ENCODE results near the gene DLX2. TPM values are rescaled to one million over a fixed set of nuclear protein-coding genes. Genes with fewer than 3 reads are reported as not detected.
A peak's percentile ranks its signal among the peaks of the same experiment; 100 is the strongest.

Gene DLX2
- total and polyA plus RNA-seq, 7 donors, result under 0.01 to 0.14 (median 0.04) TPM; not detected in 4

GRCh38 chr2:172087780-172088244 is 14.9 kb downstream of the DLX2 start:
- Histone ChIP-seq H3K4me3 (peak overlapping the region in 1 of 4 donors; percentile 48), H3K4me1 (peaks cover 0 to 63% (median 36%) of the 10 kb centered on the region in 4 donors), H3K27me3 (peaks cover 95 to 100% (median 100%) of the 10 kb centered on the region in 3 donors), H3K36me3 (no peaks in the 10 kb centered on the region), H3K9me3 (no peaks in the 10 kb centered on the region), H3K27ac (no peak overlapping the region)
- WGBS, 2 donors, result 5 to 6% methylated on average over 23 of the region's 23 CpGs
- intact Hi-C loops (cut with DNase I), result loop anchor here (10.0 kb wide), 1 partner anchor 193 kb away; the partner anchor contains the start of gene SLC25A12
- TF ChIP-seq POLR2A (IDR thresholded peaks at IDR 0.05) (no peak), POLR2AphosphoS5 (IDR thresholded peaks at IDR 0.05) (no peak), CTCF (IDR thresholded peaks at IDR 0.05) (no peak), EP300 (IDR thresholded peaks at IDR 0.05) (no peak)
- DNase-seq, result no peak

- 5 to 6% methylated on average over 31 of the region's 31 CpGs for WGBS, 2 donors
- H3K9me3 ChIP-seq, result no peaks in the 10 kb centered on the region
- peak overlapping the region in 2 of 4 donors; percentile 48 to 50 for H3K4me3 ChIP-seq
- intact Hi-C loops (cut with DNase I), result loop anchor here (10.0 kb wide), 1 partner anchor 192 kb away; the partner anchor contains the start of gene SLC25A12
- peaks cover 95 to 100% (median 100%) of the 10 kb centered on the region in 3 donors for H3K27me3 ChIP-seq
- H3K36me3 ChIP-seq, result no peaks in the 10 kb centered on the region
- no peak for DNase-seq
- no peak overlapping the region for H3K27ac ChIP-seq
- H3K4me1 ChIP-seq, result peaks cover 0 to 63% (median 36%) of the 10 kb centered on the region in 4 donors
- TF ChIP-seq POLR2AphosphoS5 (IDR thresholded peaks at IDR 0.05), result no peak
- no peak for TF ChIP-seq EP300 (IDR thresholded peaks at IDR 0.05)
- no peak for TF ChIP-seq CTCF (IDR thresholded peaks at IDR 0.05)
- no peak for TF ChIP-seq POLR2A (IDR thresholded peaks at IDR 0.05)
Measured at GRCh38 chr2:172087207-172087779, 15.4 kb downstream of the DLX2 start.

- no peak for DNase-seq
- H3K36me3 ChIP-seq, result no peaks in the 10 kb centered on the region
- no peak overlapping the region for H3K27ac ChIP-seq
- no peak for TF ChIP-seq POLR2A (IDR thresholded peaks at IDR 0.05)
- TF ChIP-seq POLR2AphosphoS5 (IDR thresholded peaks at IDR 0.05), result no peak
- no peak for TF ChIP-seq EP300 (IDR thresholded peaks at IDR 0.05)
- peak overlapping the region in 3 of 4 donors; percentile 33 to 50 (median 48) for H3K4me3 ChIP-seq
- peaks cover 0 to 63% (median 36%) of the 10 kb centered on the region in 4 donors for H3K4me1 ChIP-seq
- no peaks in the 10 kb centered on the region for H3K9me3 ChIP-seq
- WGBS, 2 donors, result 3 to 4% methylated on average over 54 of the region's 54 CpGs
- intact Hi-C loops (cut with DNase I), result loop anchor here (10.0 kb wide), 1 partner anchor 192 kb away; the partner anchor contains the start of gene SLC25A12
- peaks cover 95 to 100% (median 100%) of the 10 kb centered on the region in 3 donors for H3K27me3 ChIP-seq
Measured at GRCh38 chr2:172086241-172087206, 16.2 kb downstream of the DLX2 start.

GRCh38 chr2:172085460-172086159 is 17.1 kb downstream of the DLX2 start, which contains the start of gene DLX1:
Gene DLX1, plus strand, starts transcription at chr2:172085507. Its CDS starts 171 bp downstream, at chr2:172085678.
- Histone ChIP-seq H3K4me3 (peak within 1 kb of the TSS; percentile 15 to 50 (median 40)), H3K4me1 (peaks cover 0 to 58% (median 36%) of the 10 kb centered on the region in 4 donors), H3K9me3 (no peaks in the 10 kb centered on the region), H3K27me3 (peaks cover 96 to 100% (median 100%) of the 10 kb centered on the region in 3 donors), H3K27ac (peak within 1 kb of the TSS in 2 of 4 donors; percentile 16 to 33), H3K36me3 (no peaks in the 10 kb centered on the region)
- WGBS, 2 donors, result 3 to 4% methylated on average over 34 of the region's 34 CpGs
- peak; percentile 60 for DNase-seq
- TF ChIP-seq POLR2AphosphoS5 (IDR thresholded peaks at IDR 0.05) (peak in 1 of 4 donors; percentile 3), CTCF (IDR thresholded peaks at IDR 0.05) (no peak)
- intact Hi-C loops (cut with DNase I), result loop anchor here (10.0 kb wide), 1 partner anchor 191 kb away; the partner anchor contains the start of gene SLC25A12

Data from sigmoid colon (tissue), 7 donors.